GM19372 (cell line): Measurements from ENCODE around the gene GRIA3.
"Not testable (repeated sequence)": the region's sequence is repeated elsewhere in the genome, so short reads cannot be mapped to it uniquely, and the experiment has no call there.

ENCODE experiments used
- ATAC-seq: cut with Tn5 transposase; IDR thresholded peaks from one replicate; pipeline ENCODE4 v1.9.1; 2021; ENCODE audit warnings: mild to moderate bottlenecking, low read depth, moderate library complexity; ENCODE audit not compliant: unreplicated experiment

The GRIA3 gene

GRCh38 chrX:123513585-123514278, 329.7 kb downstream of the GRIA3 start:
- ATAC-seq = no peak

- not testable (repeated sequence) for ATAC-seq
Measured at GRCh38 chrX:123514279-123514640, 330.2 kb downstream of the GRIA3 start.

GRCh38 chrX:123518791-123519190, 334.7 kb downstream of the GRIA3 start:
- ATAC-seq = no peak

- no peak for ATAC-seq
Measured at GRCh38 chrX:123525123-123525725, 341.1 kb downstream of the GRIA3 start.

GRCh38 chrX:123530726-123531125, 346.6 kb downstream of the GRIA3 start:
- not testable (repeated sequence) for ATAC-seq
